ENCODE results near the gene PRMT7. TPM values are rescaled to one million over a fixed set of nuclear protein-coding genes. Genes with fewer than 3 reads are reported as not detected.

The PRMT7 gene
- total RNA-seq, 2 donors from 2014 or later = 24.5 to 35.7 TPM

GRCh38 chr16:68351463-68351862 lies 40.6 kb downstream of the PRMT7 start:
- Histone ChIP-seq H3K27me3 (no peaks in the 10 kb centered on the region), H3K9me3 (no peaks in the 10 kb centered on the region), H3K36me3 (peaks cover 86% of the 10 kb centered on the region), H3K4me3 (no peak overlapping the region), H3K27ac (no peak overlapping the region), H3K4me1 (no peaks in the 10 kb centered on the region)
- no peak for DNase-seq (ENCODE audit: low spot score)
- no peak for TF ChIP-seq CTCF (IDR thresholded peaks at IDR 0.05)

- no peaks in the 10 kb centered on the region for H3K4me1 ChIP-seq
- no peaks in the 10 kb centered on the region for H3K9me3 ChIP-seq
- peaks cover 86% of the 10 kb centered on the region for H3K36me3 ChIP-seq
- no peak for DNase-seq (ENCODE audit: low spot score)
- H3K27ac ChIP-seq = no peak overlapping the region
- TF ChIP-seq CTCF (IDR thresholded peaks at IDR 0.05) = no peak
- H3K4me3 ChIP-seq = no peak overlapping the region
- no peaks in the 10 kb centered on the region for H3K27me3 ChIP-seq
Measured at GRCh38 chr16:68351991-68352431, 41.2 kb downstream of the PRMT7 start.

- DNase-seq (ENCODE audit: low spot score) = no peak
- H3K27ac ChIP-seq = no peak overlapping the region
- no peaks in the 10 kb centered on the region for H3K9me3 ChIP-seq
- peaks cover 87% of the 10 kb centered on the region for H3K36me3 ChIP-seq
- TF ChIP-seq CTCF (IDR thresholded peaks at IDR 0.05) = no peak
- H3K4me3 ChIP-seq = no peak overlapping the region
- H3K27me3 ChIP-seq = no peaks in the 10 kb centered on the region
- no peaks in the 10 kb centered on the region for H3K4me1 ChIP-seq
Measured at GRCh38 chr16:68353366-68353765, 42.5 kb downstream of the PRMT7 start.

GRCh38 chr16:68354816-68355215 lies 44.0 kb downstream of the PRMT7 start:
- H3K9me3 ChIP-seq = no peaks in the 10 kb centered on the region
- H3K27me3 ChIP-seq = no peaks in the 10 kb centered on the region
- no peak for DNase-seq (ENCODE audit: low spot score)
- TF ChIP-seq CTCF (IDR thresholded peaks at IDR 0.05) = no peak
- no peaks in the 10 kb centered on the region for H3K4me1 ChIP-seq
- no peak overlapping the region for H3K27ac ChIP-seq
- peaks cover 78% of the 10 kb centered on the region for H3K36me3 ChIP-seq
- H3K4me3 ChIP-seq = no peak overlapping the region

GRCh38 chr16:68355447-68356248 lies 44.8 kb downstream of the PRMT7 start:
- H3K36me3 ChIP-seq = peaks cover 70% of the 10 kb centered on the region
- TF ChIP-seq CTCF (IDR thresholded peaks at IDR 0.05) = no peak
- no peak overlapping the region for H3K4me3 ChIP-seq
- no peak for DNase-seq (ENCODE audit: low spot score)
- no peak overlapping the region for H3K27ac ChIP-seq
- H3K9me3 ChIP-seq = no peaks in the 10 kb centered on the region
- no peaks in the 10 kb centered on the region for H3K27me3 ChIP-seq
- H3K4me1 ChIP-seq = no peaks in the 10 kb centered on the region
